IMR-90 (cell line): Measurements from ENCODE around the gene ATP2B2. TPM values are rescaled to one million over a fixed set of nuclear protein-coding genes. Genes with fewer than 3 reads are reported as not detected.

ENCODE experiments used
- ATAC-seq: fragments of 200-7000 bp; cut with Tn5 transposase; 2 replicates; pipeline ENCODE4 v1.9.1; 2020; ENCODE audit warnings: low read depth, mild to moderate bottlenecking, moderate library complexity
- BruUV-seq: library from RNA; stranded (reverse); fragments of 400-500 nt; replicated peaks from 2 replicates; lab custom pipeline; 2021; lab: Mats Ljungman, UMichigan
- CTCF ChIA-PET: fragments of 300-600 bp; formaldehyde crosslinking; extraction: SDS; loops from one replicate; lab custom pipeline; 2021; ENCODE audit warnings: antibody characterized with exemption; lab: Yijun Ruan, JAX
- POLR2A ChIA-PET: fragments of 300-600 bp; sonication (Branson Sonifier 250); formaldehyde crosslinking; loops from one replicate; lab custom pipeline; 2022; ENCODE audit warnings: antibody characterized with exemption; ENCODE audit not compliant: unreplicated experiment; lab: Charles Lee
- DNase-seq: peaks from one replicate; pipeline ENCODE4 v3.0.0; 2013
- H2AFZ ChIP-seq: replicated peaks from 2 replicates; pipeline ENCODE3; 2013; ENCODE audit warnings: low read length, mild to moderate bottlenecking; ENCODE audit not compliant: poor library complexity
- H2AK5ac ChIP-seq: 2 replicates; pipeline ENCODE4 v1.6.1; 2013; ENCODE audit warnings: low read depth, low read length, inconsistent platforms
- H2AK9ac ChIP-seq: replicated peaks from 2 replicates; pipeline ENCODE3; 2013; ENCODE audit warnings: mild to moderate bottlenecking, low read depth, low read length, moderate library complexity; ENCODE audit not compliant: poor library complexity
- H2BK120ac ChIP-seq: 2 replicates; pipeline ENCODE4 v1.6.1; 2013; ENCODE audit warnings: low read depth, low read length, inconsistent platforms
- H2BK15ac ChIP-seq: 3 replicates; pipeline ENCODE4 v1.6.1; 2013; ENCODE audit warnings: low read depth, low read length, inconsistent platforms
- H2BK20ac ChIP-seq: 2 replicates; pipeline ENCODE4 v1.6.1; 2013; ENCODE audit warnings: low read depth, mild to moderate bottlenecking, inconsistent platforms, low read length, moderate library complexity
- H2BK5ac ChIP-seq: 2 replicates; pipeline ENCODE4 v1.6.1; 2013; ENCODE audit warnings: mild to moderate bottlenecking, low read depth, low read length, inconsistent platforms; ENCODE audit not compliant: poor library complexity, severe bottlenecking
- H3K14ac ChIP-seq: replicated peaks from 2 replicates; pipeline ENCODE4 v1.6.1; 2013; ENCODE audit warnings: low read depth, low read length, inconsistent platforms
- H3K18ac ChIP-seq: 2 replicates; pipeline ENCODE4 v1.6.1; 2013; ENCODE audit warnings: low read depth, low read length, control low read depth
- H3K23ac ChIP-seq: 2 replicates; pipeline ENCODE4 v1.6.1; 2013; ENCODE audit warnings: low read depth, low read length, inconsistent platforms
- H3K27ac ChIP-seq: 2 replicates; pipeline ENCODE4 v1.5.1; 2013; ENCODE audit warnings: mild to moderate bottlenecking, control low read depth, low read length; ENCODE audit not compliant: insufficient read depth
- H3K27me3 ChIP-seq: 2 replicates; pipeline ENCODE4 v1.6.1; 2013; ENCODE audit warnings: low read length; ENCODE audit not compliant: control insufficient read depth, insufficient read depth
- H3K36me3 ChIP-seq: 2 replicates; pipeline ENCODE4 v1.6.1; 2013; ENCODE audit warnings: low read length, mixed read lengths; ENCODE audit not compliant: control insufficient read depth, insufficient read depth
- H3K4ac ChIP-seq: 2 replicates; pipeline ENCODE4 v1.6.1; 2013; ENCODE audit warnings: low read depth, low read length, inconsistent platforms
- H3K4me1 ChIP-seq: 2 replicates; pipeline ENCODE4 v1.6.1; 2013; ENCODE audit warnings: low read length, mixed read lengths; ENCODE audit not compliant: control insufficient read depth, insufficient read depth
- H3K4me2 ChIP-seq: 2 replicates; pipeline ENCODE4 v1.6.1; 2013; ENCODE audit warnings: low read depth, mild to moderate bottlenecking, control low read depth, low read length, moderate library complexity
- H3K4me3 ChIP-seq: 2 replicates; pipeline ENCODE4 v1.5.1; 2013; ENCODE audit warnings: low read depth, mild to moderate bottlenecking, control low read depth, low read length, moderate library complexity; ENCODE audit not compliant: insufficient read depth
- H3K56ac ChIP-seq: 2 replicates; pipeline ENCODE4 v1.6.1; 2013; ENCODE audit warnings: low read length, inconsistent platforms; ENCODE audit not compliant: insufficient read depth; ENCODE audit errors: extremely low read depth
- H3K79me1 ChIP-seq, 2 experiments: 2 replicates each; pipeline ENCODE4 v1.6.1; 2013; ENCODE audit warnings: low read length in 2 of 2, inconsistent platforms in 1 of 2, low read depth in 1 of 2
- H3K9ac ChIP-seq: 2 replicates; pipeline ENCODE4 v1.6.1; 2013; ENCODE audit warnings: low read depth, low read length, control low read depth
- H3K9me1 ChIP-seq: 2 replicates; pipeline ENCODE4 v1.6.1; 2013; ENCODE audit warnings: low read length, inconsistent platforms; ENCODE audit not compliant: insufficient read depth
- H3K9me3 ChIP-seq: 2 replicates; pipeline ENCODE4 v1.6.1; 2013; ENCODE audit warnings: low read length; ENCODE audit not compliant: control insufficient read depth, insufficient read depth
- H4K20me1 ChIP-seq: 2 replicates; pipeline ENCODE4 v1.6.1; 2013; ENCODE audit warnings: low read length, inconsistent platforms; ENCODE audit not compliant: insufficient read depth
- H4K5ac ChIP-seq: 2 replicates; pipeline ENCODE4 v1.6.1; 2013; ENCODE audit warnings: mild to moderate bottlenecking, low read depth, low read length, control low read depth
- H4K8ac ChIP-seq, 2 experiments: 2 replicates each; pipeline ENCODE4 v1.6.1; 2013; ENCODE audit warnings: low read depth in 2 of 2, low read length in 2 of 2, control low read depth in 1 of 2, inconsistent platforms in 1 of 2
- H4K91ac ChIP-seq: 2 replicates; pipeline ENCODE4 v1.6.1; 2013; ENCODE audit warnings: low read depth, low read length, inconsistent platforms; ENCODE audit not compliant: insufficient read depth
- CEBPB ChIP-seq: IDR thresholded peaks from 2 replicates; pipeline ENCODE4 v1.6.1; 2012; ENCODE audit warnings: low read depth, low read length, improper control_type of control experiment
- POLR2A ChIP-seq: IDR thresholded peaks from 2 replicates; pipeline ENCODE4 v1.6.1; 2012; ENCODE audit warnings: mild to moderate bottlenecking, low read depth, low read length
- WGBS, 2 experiments: methylation state at CpG; one replicate each; pipeline versions ENCODE4 v1.1.5 to v1.1.7; 2013; ENCODE audit warnings: missing lambda C conversion rate in 2 of 2; ENCODE audit not compliant: insufficient read length in 1 of 2; ENCODE audit errors: extremely low coverage in 2 of 2; 5-methylcytosine and 5-hydroxymethylcytosine counted together
- dilution Hi-C: fragments of 300-500 bp; cut with HindIII; formaldehyde crosslinking; loops from one replicate; pipeline ENCODE4 v1.14.3; 2018; ENCODE audit warnings: low sequenced_read_pairs; ENCODE audit not compliant: unreplicated experiment
- in situ Hi-C: fragments of 300-500 bp; cut with MboI; formaldehyde crosslinking; loops from 3 replicates; pipeline ENCODE4 v1.14.3; 2019; ENCODE audit warnings: low sequenced_read_pairs, inconsistent platforms, mixed read lengths
- intact Hi-C: fragments of 100-400 bp; cut with micrococcal nuclease; formaldehyde crosslinking; loops from 2 replicates; pipeline ENCODE4 v1.10.0; 2022
- polyA plus RNA-seq, 3 experiments: library from polyadenylated mRNA; depleted of rRNA; stranded (reverse); fragments of >200 nt; gene quantifications; 2 replicates each; pipeline ENCODE4 v1.2.3, GENCODE V29; 2012; ENCODE audit warnings: low replicate concordance in 1 of 3
- total RNA-seq: library from RNA; depleted of rRNA; stranded (reverse); fragments of >200 nt; gene quantifications from 2 replicates; pipeline ENCODE4 v1.2.3, GENCODE V29; 2012

Gene ATP2B2
- total and polyA plus RNA-seq, 2 of the 4 experiments (the other 2 are of a cell fraction) = under 0.01 to 0.02 TPM

- Histone ChIP-seq H3K4ac (no peak overlapping the region), H2BK15ac (no peak overlapping the region), H3K4me2 (no peak overlapping the region), H4K20me1 (no peaks in the 10 kb centered on the region; the same call in 1 of the 2 replicates), H4K8ac (no peak overlapping the region), H3K27me3 (peaks cover 13% of the 10 kb centered on the region), H3K4me3 (no peak overlapping the region), H4K91ac (no peak overlapping the region), H2BK20ac (no peak overlapping the region), H3K9me3 (no peaks in the 10 kb centered on the region), H3K14ac (no peak overlapping the region), H3K36me3 (no peaks in the 10 kb centered on the region), H2AK9ac (no peak overlapping the region), H3K9ac (no peak overlapping the region), H3K27ac (no peak overlapping the region), H3K18ac (no peak overlapping the region), H2BK120ac (no peak overlapping the region), H2AFZ (no peak overlapping the region), H3K4me1 (no peaks in the 10 kb centered on the region), H2BK5ac (no peak overlapping the region), H4K5ac (no peak overlapping the region), H2AK5ac (no peak overlapping the region), H3K79me1 (no peaks in the 10 kb centered on the region), H3K23ac (no peak overlapping the region), H3K56ac (no peak overlapping the region), H3K9me1 (peaks cover 8% of the 10 kb centered on the region; the same call in 1 of the 2 replicates)
- ChIA-PET POLR2A (no interaction called here), CTCF (interaction anchor here (0.5 kb wide), 1 partner anchor 24 kb away, joined by 3 read pairs; no protein-coding TSS in a partner anchor)
- no peak for TF ChIP-seq CEBPB
- no peak for TF ChIP-seq POLR2A
- in situ Hi-C loops (no loop called here), intact Hi-C loops (no loop called here), dilution Hi-C loops (no loop called here)
- ATAC-seq (no peak), DNase-seq (no peak)
- no CpG with 5 or more reads among the region's 1 CpG for WGBS, 2 experiments
- BruUV-seq = no TSS peak
These were observed 99.6 kb downstream of the ATP2B2 start for GRCh38 chr3:10405816-10406215.
